Measurements from ENCODE around the gene ZNF543.
"Not testable (repeated sequence)": the region's sequence is repeated elsewhere in the genome, so short reads cannot be mapped to it uniquely, and the experiment has no call there.

ZNF543 gene

DNA sequence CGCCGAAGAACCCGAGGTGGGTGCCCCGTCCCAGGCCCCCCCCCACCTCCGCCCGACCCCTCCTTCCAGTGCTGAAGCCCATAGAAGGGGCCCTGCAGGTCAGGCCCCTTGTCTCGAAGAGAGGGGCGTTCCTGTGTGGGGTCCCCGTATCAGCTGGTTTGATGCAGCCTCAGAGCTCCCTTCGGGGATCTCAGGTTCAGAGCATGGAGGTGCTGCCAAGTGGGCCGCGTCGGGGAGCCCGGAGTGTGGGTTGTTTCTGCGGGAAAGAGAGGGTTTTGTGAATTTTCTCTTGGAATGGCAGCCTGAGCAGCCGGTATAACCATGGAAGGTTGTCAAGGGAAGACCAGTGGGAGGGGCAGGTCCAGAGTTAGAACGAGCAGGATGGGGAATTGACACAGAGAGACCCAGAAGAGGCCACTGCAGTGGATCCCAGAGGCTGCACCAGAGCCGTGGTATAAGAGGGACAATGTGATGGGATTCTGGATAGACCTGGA is 43.5 kb downstream of the ZNF543 start:
- H3K27ac ChIP-seq: peak overlapping the region; percentile 73
- no peak for TF ChIP-seq ZFX (IDR thresholded peaks at IDR 0.05)
- TF ChIP-seq, protein P1, sequence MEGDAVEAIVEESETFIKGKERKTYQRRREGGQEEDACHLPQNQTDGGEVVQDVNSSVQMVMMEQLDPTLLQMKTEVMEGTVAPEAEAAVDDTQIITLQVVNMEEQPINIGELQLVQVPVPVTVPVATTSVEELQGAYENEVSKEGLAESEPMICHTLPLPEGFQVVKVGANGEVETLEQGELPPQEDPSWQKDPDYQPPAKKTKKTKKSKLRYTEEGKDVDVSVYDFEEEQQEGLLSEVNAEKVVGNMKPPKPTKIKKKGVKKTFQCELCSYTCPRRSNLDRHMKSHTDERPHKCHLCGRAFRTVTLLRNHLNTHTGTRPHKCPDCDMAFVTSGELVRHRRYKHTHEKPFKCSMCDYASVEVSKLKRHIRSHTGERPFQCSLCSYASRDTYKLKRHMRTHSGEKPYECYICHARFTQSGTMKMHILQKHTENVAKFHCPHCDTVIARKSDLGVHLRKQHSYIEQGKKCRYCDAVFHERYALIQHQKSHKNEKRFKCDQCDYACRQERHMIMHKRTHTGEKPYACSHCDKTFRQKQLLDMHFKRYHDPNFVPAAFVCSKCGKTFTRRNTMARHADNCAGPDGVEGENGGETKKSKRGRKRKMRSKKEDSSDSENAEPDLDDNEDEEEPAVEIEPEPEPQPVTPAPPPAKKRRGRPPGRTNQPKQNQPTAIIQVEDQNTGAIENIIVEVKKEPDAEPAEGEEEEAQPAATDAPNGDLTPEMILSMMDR (conservative IDR thresholded peaks at IDR 0.05): no peak

DNA sequence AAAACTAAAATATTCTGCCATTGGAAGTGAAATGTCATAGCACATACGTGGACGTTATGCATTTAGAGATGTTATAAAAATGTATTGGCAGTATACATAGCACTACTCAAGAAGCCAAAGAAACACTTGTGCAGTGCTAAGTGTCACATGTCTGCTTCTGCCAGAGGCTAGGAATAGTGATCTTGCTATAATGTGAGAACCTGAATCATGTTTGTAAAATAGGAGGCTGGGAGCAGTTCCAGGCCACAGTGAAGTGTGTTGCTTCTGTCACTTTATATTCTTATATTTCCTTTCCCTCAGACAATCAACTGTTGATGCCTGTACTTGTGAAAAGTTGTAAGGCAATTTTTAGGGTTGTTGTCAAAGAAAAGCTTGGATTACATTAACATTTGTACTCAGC is 46.5 kb downstream of the ZNF543 start:
- TF ChIP-seq ZFX (IDR thresholded peaks at IDR 0.05): no peak
- TF ChIP-seq, protein P1 (conservative IDR thresholded peaks at IDR 0.05): no peak

DNA sequence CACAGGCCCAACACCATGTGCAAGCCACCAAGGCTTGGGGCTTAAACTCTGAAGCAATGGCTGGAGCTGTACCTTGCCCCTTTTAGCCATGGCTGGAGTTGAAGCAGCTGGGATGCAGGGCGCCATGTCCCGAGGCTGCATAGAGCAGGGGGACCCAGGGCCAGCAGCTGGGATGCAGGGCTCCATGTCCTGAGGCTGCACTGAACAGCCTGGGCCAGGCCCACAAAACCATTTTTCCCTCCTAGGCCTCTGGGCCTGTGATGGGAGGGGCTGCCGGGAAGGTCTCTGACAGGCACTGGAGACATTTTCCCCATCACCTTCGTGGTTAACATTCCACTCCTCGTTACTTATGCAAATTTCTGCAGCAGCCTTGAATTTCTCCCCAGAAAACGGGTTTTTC is 53.9 kb downstream of the ZNF543 start:
- no peak overlapping the region for H3K27ac ChIP-seq
- TF ChIP-seq, protein P1 (conservative IDR thresholded peaks at IDR 0.05): no peak
- TF ChIP-seq ZFX (IDR thresholded peaks at IDR 0.05): no peak

More for the DNA sequence above, 46.5 kb downstream of the ZNF543 start:
- H3K27ac ChIP-seq: no peak overlapping the region

DNA sequence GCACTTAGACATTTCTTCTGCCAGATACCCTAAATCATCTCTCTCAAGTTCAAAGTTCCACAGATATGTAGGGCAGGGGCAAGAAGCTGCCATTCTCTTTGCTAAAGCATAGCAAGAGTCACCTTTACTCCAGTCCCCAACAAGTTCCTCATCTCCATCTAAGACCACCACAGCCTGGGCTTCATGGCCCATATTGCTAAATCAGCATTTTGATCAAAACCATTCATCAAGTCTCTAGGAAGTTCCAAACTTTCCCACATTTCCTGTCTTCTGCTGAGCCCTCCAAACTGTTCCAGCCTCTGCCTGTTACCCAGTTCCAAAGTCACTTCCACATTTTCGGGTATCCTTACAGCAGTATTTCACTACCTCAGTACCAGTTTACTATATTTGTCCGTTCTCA is 54.4 kb downstream of the ZNF543 start:
- H3K27ac ChIP-seq: not testable (repeated sequence)

DNA sequence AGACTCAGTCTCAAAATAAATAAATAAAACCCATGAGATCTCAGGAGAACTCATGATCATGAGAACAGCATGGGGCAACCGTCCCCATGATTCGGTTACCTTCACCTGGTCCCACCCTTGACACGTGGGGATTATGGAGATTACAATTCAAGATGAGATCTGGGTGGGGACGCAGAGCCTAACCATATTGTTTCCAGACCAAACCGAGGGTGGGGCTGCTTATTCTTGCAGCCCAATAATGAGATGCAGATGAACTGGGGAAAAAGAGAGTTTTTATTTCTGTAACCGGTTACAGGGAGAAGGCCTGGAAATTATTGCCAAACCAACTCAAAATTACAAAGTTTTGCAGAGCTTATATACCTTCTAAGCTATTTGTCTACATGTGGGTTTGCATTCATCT is 55.9 kb downstream of the ZNF543 start:
- H3K27ac ChIP-seq: no peak overlapping the region
- TF ChIP-seq, protein P1 (conservative IDR thresholded peaks at IDR 0.05): no peak
- TF ChIP-seq ZFX (IDR thresholded peaks at IDR 0.05): no peak

DNA sequence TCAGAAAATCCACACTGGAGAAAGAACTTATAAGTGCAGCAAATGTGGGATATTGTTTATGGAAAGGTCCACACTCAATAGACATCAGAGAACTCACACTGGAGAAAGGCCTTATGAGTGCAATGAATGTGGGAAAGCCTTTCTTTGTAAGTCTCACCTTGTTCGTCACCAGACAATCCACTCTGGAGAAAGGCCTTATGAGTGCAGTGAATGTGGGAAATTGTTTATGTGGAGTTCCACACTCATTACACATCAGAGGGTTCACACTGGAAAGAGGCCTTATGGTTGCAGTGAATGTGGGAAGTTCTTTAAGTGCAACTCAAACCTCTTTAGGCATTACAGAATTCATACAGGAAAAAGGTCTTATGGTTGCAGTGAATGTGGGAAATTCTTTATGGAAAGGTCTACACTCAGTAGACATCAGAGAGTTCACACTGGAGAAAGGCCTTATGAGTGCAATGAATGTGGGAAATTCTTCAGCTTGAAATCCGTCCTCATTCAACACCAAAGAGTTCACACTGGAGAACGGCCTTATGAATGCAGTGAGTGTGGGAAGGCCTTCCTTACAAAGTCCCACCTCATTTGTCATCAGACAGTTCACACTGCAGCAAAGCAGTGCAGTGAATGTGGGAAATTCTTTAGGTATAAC is 57.4 kb downstream of the ZNF543 start:
- no peak for TF ChIP-seq ZFX (IDR thresholded peaks at IDR 0.05)
- TF ChIP-seq, protein P1 (conservative IDR thresholded peaks at IDR 0.05): no peak
- no peak overlapping the region for H3K27ac ChIP-seq
